GM13977 (cell line): ENCODE data around the gene COL5A1.

Source experiments
- DNase-seq: peaks from one replicate; pipeline ENCODE4 v3.0.0; 2012; ENCODE audit warnings: low spot score
- CTCF ChIP-seq: IDR thresholded peaks from 2 replicates; pipeline ENCODE4 v1.5.1; 2012; ENCODE audit warnings: mild to moderate bottlenecking, control low read depth; ENCODE audit not compliant: insufficient read depth; ENCODE audit errors: extremely low read depth, missing control alignments
- in situ Hi-C: fragments of 300-500 bp; cut with MboI; formaldehyde crosslinking; loops from one replicate; pipeline ENCODE4 v1.12.0; 2022; ENCODE audit warnings: low sequenced_read_pairs, low pct_unique_long_range_greater_than_20kb, mixed read lengths, inconsistent platforms; ENCODE audit not compliant: unreplicated experiment

COL5A1 gene

GRCh38 chr9:134791009-134791408 is 149.4 kb downstream of the COL5A1 start:
- no peak for DNase-seq
- TF ChIP-seq CTCF: no peak
- in situ Hi-C loops: no loop called here

GRCh38 chr9:134792627-134793026 is 151.0 kb downstream of the COL5A1 start:
- in situ Hi-C loops: no loop called here
- TF ChIP-seq CTCF: no peak
- no peak for DNase-seq

GRCh38 chr9:134793288-134794188 is 151.9 kb downstream of the COL5A1 start:
- TF ChIP-seq CTCF: no peak
- no peak for DNase-seq
- in situ Hi-C loops: no loop called here

GRCh38 chr9:134794663-134795370 is 153.2 kb downstream of the COL5A1 start:
- TF ChIP-seq CTCF: no peak
- DNase-seq: no peak
- in situ Hi-C loops: no loop called here

GRCh38 chr9:134795446-134795845 is 153.8 kb downstream of the COL5A1 start:
- TF ChIP-seq CTCF: no peak
- in situ Hi-C loops: no loop called here
- no peak for DNase-seq

- DNase-seq: no peak
- in situ Hi-C loops: no loop called here
- no peak for TF ChIP-seq CTCF
Observed at GRCh38 chr9:134796882-134797281, 155.3 kb downstream of the COL5A1 start.
